ENCODE results near the gene SP9.

GRCh38 chr2:174339561-174340399, 5.0 kb downstream of the SP9 start:
- TF ChIP-seq CTCF (IDR thresholded peaks at IDR 0.05): no peak
- no peak for TF ChIP-seq POLR2A (IDR thresholded peaks at IDR 0.05)
- TF ChIP-seq EP300 (IDR thresholded peaks at IDR 0.05): no peak

All from tibial nerve (tissue), 4 donors.